H1 (cell line): Measurements from ENCODE around the gene APOL2. TPM values are rescaled to one million over a fixed set of nuclear protein-coding genes. Genes with fewer than 3 reads are reported as not detected.

ENCODE experiments used
- BACH1 ChIP-seq: IDR thresholded peaks from 2 replicates; pipeline ENCODE4 v1.6.1; 2012; ENCODE audit warnings: low read length, improper control_type of control experiment
- CHD7 ChIP-seq: fragments of 300-600 bp; sonication (generic); IDR thresholded peaks from 2 replicates; pipeline ENCODE4 v1.7.1; 2012; ENCODE audit warnings: low read length, moderate library complexity, mild to moderate bottlenecking, inconsistent platforms; ENCODE audit not compliant: insufficient replicate concordance
- EGR1 ChIP-seq: IDR thresholded peaks from 2 replicates; pipeline ENCODE4 v1.6.1; 2011; ENCODE audit warnings: low read depth, low read length, borderline replicate concordance
- ZNF274 ChIP-seq: IDR thresholded peaks from 2 replicates; pipeline ENCODE4 v1.7.0; 2012; ENCODE audit warnings: low read length, borderline replicate concordance; ENCODE audit errors: extremely low read depth
- polyA plus RNA-seq, 7 experiments: library from polyadenylated mRNA; depleted of rRNA in 3 of 7; stranded (reverse) in 5 of 7; unstranded in 2 of 7; fragments of >200 nt in 5 of 7; fragments of 200-250 nt in 2 of 7; gene quantifications; 1 replicate in 5 of 7; 2 replicates in 1 of 7; 4 replicates in 1 of 7; pipeline versions ENCODE4 v1.2.1 to v1.2.3, GENCODE V29; 2011 to 2013; ENCODE audit warnings: missing spikeins in 2 of 7, mixed read lengths in 2 of 7
- total RNA-seq: library from RNA; stranded (reverse); fragmentation: NEBNext Ultra II Directional; extraction: Animal tissue kit (Norgen Biotek cat#: 25700); gene quantifications from 2 replicates; pipeline ENCODE4 v1.2.1, GENCODE V29; 2021

The APOL2 gene
- total and polyA plus RNA-seq, 2 of the 8 experiments (the other 6 are each of a cell fraction or from before 2014, with no cell fraction given), result 8.1 to 11.0 TPM

GRCh38 chr22:36285545-36285944 lies 46.2 kb upstream of the APOL2 start (continued):
- TF ChIP-seq CHD7 (no peak), ZNF274 (no peak), EGR1 (no peak), BACH1 (no peak)
